Ascending aorta (tissue), 2 donors: ENCODE data around the gene ZNF746. TPM values are rescaled to one million over a fixed set of nuclear protein-coding genes. Genes with fewer than 3 reads are reported as not detected.
"Not testable (repeated sequence)": the region's sequence is repeated elsewhere in the genome, so short reads cannot be mapped to it uniquely, and the experiment has no call there.

Experiments used
- DNase-seq, 2 donors: peaks; one replicate each; pipeline ENCODE4 v3.0.0-alpha.2; 2019; ENCODE audit warnings: low spot score in 2 of 2
- H3K27ac ChIP-seq, 2 donors: fragments of 200-600 bp; sonication (generic); one replicate each; pipeline ENCODE4 v1.5.1; 2016 to 2017; ENCODE audit warnings: mild to moderate bottlenecking in 1 of 2
- H3K27me3 ChIP-seq: fragments of 200-600 bp; sonication (generic); one replicate; pipeline ENCODE4 v1.5.1; 2017
- H3K36me3 ChIP-seq, 2 donors: fragments of 200-600 bp; sonication (generic); one replicate each; pipeline ENCODE4 v1.5.1; 2016
- H3K4me1 ChIP-seq, 2 donors: fragments of 200-600 bp; sonication (generic); one replicate each; pipeline ENCODE4 v1.5.1; 2016 to 2017; ENCODE audit warnings: mild to moderate bottlenecking in 1 of 2
- H3K4me3 ChIP-seq, 2 donors: fragments of 200-600 bp; sonication (generic); one replicate each; pipeline ENCODE4 v1.5.1; 2016 to 2017; ENCODE audit warnings: mild to moderate bottlenecking in 1 of 2
- H3K9me3 ChIP-seq, 2 donors: fragments of 200-600 bp; sonication (generic); one replicate each; pipeline ENCODE4 v1.5.1; 2016
- CTCF ChIP-seq, 3 experiments: fragments of 200-600 bp in 2 of 3; fragments of 450-650 bp in 1 of 3; sonication (generic) in 2 of 3; IDR thresholded peaks; one replicate each; pipeline ENCODE4 v1.5.1; 2016 to 2019; ENCODE audit warnings: antibody characterized with exemption in 3 of 3, mild to moderate bottlenecking in 1 of 3, moderate library complexity in 1 of 3
- intact Hi-C: fragments of 100-400 bp; cut with DNase I; formaldehyde crosslinking; loops from one replicate; pipeline ENCODE4 v1.15.1; 2023
- total RNA-seq: library from RNA; depleted of rRNA; stranded (reverse); fragments of >200 nt; gene quantifications from one replicate; pipeline ENCODE4 v1.1.0, GENCODE V29; 2016

ZNF746 gene
- total RNA-seq, 1 donor from 2014 or later, result 27.5 TPM

- intact Hi-C loops, result no loop called here
- peaks cover 71 to 82% of the 10 kb centered on the region in 2 donors for H3K36me3 ChIP-seq
- H3K4me1 ChIP-seq, result no peaks in the 10 kb centered on the region
- H3K9me3 ChIP-seq, result no peaks in the 10 kb centered on the region
- H3K27me3 ChIP-seq, result no peaks in the 10 kb centered on the region
- no peak for DNase-seq
- no peak overlapping the region for H3K4me3 ChIP-seq
- TF ChIP-seq CTCF (IDR thresholded peaks at IDR 0.05), result no peak
- H3K27ac ChIP-seq, result no peak overlapping the region
These were observed 46.8 kb downstream of the ZNF746 start for GRCh38 chr7:149450821-149451220.

- Histone ChIP-seq H3K36me3 (peaks cover 70 to 83% of the 10 kb centered on the region in 2 donors), H3K9me3 (no peaks in the 10 kb centered on the region), H3K27me3 (no peaks in the 10 kb centered on the region), H3K27ac (no peak overlapping the region), H3K4me3 (no peak overlapping the region), H3K4me1 (no peaks in the 10 kb centered on the region)
- intact Hi-C loops, result no loop called here
- TF ChIP-seq CTCF (IDR thresholded peaks at IDR 0.05), result no peak
- no peak for DNase-seq
These were observed 47.7 kb downstream of the ZNF746 start for GRCh38 chr7:149449897-149450296.

GRCh38 chr7:149448961-149449360 lies 48.6 kb downstream of the ZNF746 start:
- H3K36me3 ChIP-seq, result peaks cover 61 to 79% of the 10 kb centered on the region in 2 donors
- H3K27me3 ChIP-seq, result no peaks in the 10 kb centered on the region
- intact Hi-C loops, result no loop called here
- H3K4me3 ChIP-seq, result no peak overlapping the region
- no peak for DNase-seq
- H3K27ac ChIP-seq, result no peak overlapping the region
- H3K9me3 ChIP-seq, result no peaks in the 10 kb centered on the region
- H3K4me1 ChIP-seq, result no peaks in the 10 kb centered on the region
- no peak for TF ChIP-seq CTCF (IDR thresholded peaks at IDR 0.05)

- H3K36me3 ChIP-seq, result peaks cover 48 to 60% of the 10 kb centered on the region in 2 donors
- not testable (repeated sequence) for H3K27ac ChIP-seq, H3K4me1 ChIP-seq
These were observed 51.6 kb downstream of the ZNF746 start for GRCh38 chr7:149446026-149446425.

GRCh38 chr7:149444287-149444686 lies 53.3 kb downstream of the ZNF746 start:
- Histone ChIP-seq H3K36me3 (peaks cover 31 to 46% of the 10 kb centered on the region in 2 donors), H3K27me3 (no peaks in the 10 kb centered on the region), H3K4me3 (no peak overlapping the region), H3K4me1 (no peaks in the 10 kb centered on the region), H3K27ac (no peak overlapping the region), H3K9me3 (no peaks in the 10 kb centered on the region)
- DNase-seq, result no peak
- intact Hi-C loops, result no loop called here
- no peak for TF ChIP-seq CTCF (IDR thresholded peaks at IDR 0.05)

More at GRCh38 chr7:149446026-149446425, 51.6 kb downstream of the ZNF746 start:
- H3K9me3 ChIP-seq, H3K4me3 ChIP-seq, DNase-seq, intact Hi-C loops, H3K27me3 ChIP-seq: not testable (repeated sequence)

- intact Hi-C loops, result no loop called here
- Histone ChIP-seq H3K27ac (no peak overlapping the region), H3K27me3 (no peaks in the 10 kb centered on the region), H3K4me1 (no peaks in the 10 kb centered on the region), H3K9me3 (no peaks in the 10 kb centered on the region), H3K36me3 (peaks cover 25 to 42% of the 10 kb centered on the region in 2 donors), H3K4me3 (no peak overlapping the region)
- no peak for DNase-seq
- TF ChIP-seq CTCF (IDR thresholded peaks at IDR 0.05), result no peak
These were observed 54.1 kb downstream of the ZNF746 start for GRCh38 chr7:149443523-149443922.
